Lung (tissue), 12 donors: ENCODE measurements around the gene SACS. TPM values are rescaled to one million over a fixed set of nuclear protein-coding genes. Genes with fewer than 3 reads are reported as not detected.
A peak's percentile ranks its signal among the peaks of the same experiment; 100 is the strongest.

Source experiments
- ATAC-seq: fragments of 200-7000 bp; cut with Tn5 transposase; one replicate; pipeline ENCODE4 v1.9.1; 2020; ENCODE audit warnings: moderate number of reproducible peaks; ENCODE audit not compliant: insufficient read depth, low FRiP score
- DNase-seq, 3 donors: peaks; one replicate each; pipeline ENCODE4 v3.0.0-alpha.2; 2013 to 2017
- H3K27ac ChIP-seq, 2 donors: one replicate each; pipeline ENCODE4 v1.5.1; 2013; ENCODE audit warnings: mild to moderate bottlenecking in 2 of 2, moderate library complexity in 2 of 2, control low read depth in 1 of 2, inconsistent platforms in 1 of 2, low read depth in 1 of 2, low read length in 1 of 2
- H3K27me3 ChIP-seq, 3 donors: one replicate each; pipeline ENCODE4 v1.5.1; 2013; ENCODE audit warnings: low read length in 2 of 3; ENCODE audit not compliant: control insufficient read depth in 3 of 3, insufficient read depth in 3 of 3
- H3K36me3 ChIP-seq, 4 donors: one replicate each; pipeline ENCODE4 v1.5.1; 2013; ENCODE audit warnings: low read length in 4 of 4, mild to moderate bottlenecking in 1 of 4, moderate library complexity in 1 of 4; ENCODE audit not compliant: control insufficient read depth in 4 of 4, insufficient read depth in 4 of 4
- H3K4me1 ChIP-seq, 5 donors: one replicate each; pipeline ENCODE4 v1.5.1; 2013; ENCODE audit warnings: low read length in 5 of 5, mild to moderate bottlenecking in 2 of 5, moderate library complexity in 1 of 5; ENCODE audit not compliant: control insufficient read depth in 5 of 5, insufficient read depth in 5 of 5
- H3K4me3 ChIP-seq: one replicate; pipeline ENCODE4 v1.5.1; 2013; ENCODE audit warnings: mild to moderate bottlenecking, control low read depth, moderate library complexity
- H3K9ac ChIP-seq, 2 donors: one replicate each; pipeline ENCODE4 v1.5.1; 2013; ENCODE audit warnings: low read length in 2 of 2, control low read depth in 1 of 2; ENCODE audit not compliant: insufficient read depth in 1 of 2
- H3K9me3 ChIP-seq, 4 donors: one replicate each; pipeline ENCODE4 v1.5.1; 2013; ENCODE audit warnings: low read length in 3 of 4, mild to moderate bottlenecking in 1 of 4, moderate library complexity in 1 of 4; ENCODE audit not compliant: control insufficient read depth in 4 of 4, insufficient read depth in 3 of 4
- CTCF ChIP-seq: IDR thresholded peaks from 2 replicates; pipeline ENCODE4 v1.5.1; 2012; ENCODE audit warnings: mild to moderate bottlenecking; ENCODE audit errors: control extremely low read depth, extremely low read depth
- WGBS, 2 donors: extraction: QIAGEN DNeasy Blood & Tissue Kit; methylation state at CpG; one replicate each; pipeline ENCODE4 v1.1.7; 2013; 5-methylcytosine and 5-hydroxymethylcytosine counted together
- polyA plus RNA-seq, 2 donors: library from polyadenylated mRNA; stranded (reverse); fragments of 200-250 nt; gene quantifications; one replicate each; pipeline ENCODE4 v1.2.1, GENCODE V29; 2013
- total RNA-seq, 2 donors: library from RNA; depleted of rRNA in 1 of 2; stranded (reverse); fragments of >200 nt in 1 of 2; gene quantifications; one replicate each; pipeline ENCODE4 v1.2.1, GENCODE V29; 2014 to 2021
- donor health status: control.
- donor health status: control.
- donor health status: Bipolar disorder and iron deficiency.
- donor health status: healthy.
- donor health status: DM: yes; HTN: yes; CAD: no.

The SACS gene
- total and polyA plus RNA-seq, 4 donors, result 2.5 to 21.7 (median 7.0) TPM

DNA sequence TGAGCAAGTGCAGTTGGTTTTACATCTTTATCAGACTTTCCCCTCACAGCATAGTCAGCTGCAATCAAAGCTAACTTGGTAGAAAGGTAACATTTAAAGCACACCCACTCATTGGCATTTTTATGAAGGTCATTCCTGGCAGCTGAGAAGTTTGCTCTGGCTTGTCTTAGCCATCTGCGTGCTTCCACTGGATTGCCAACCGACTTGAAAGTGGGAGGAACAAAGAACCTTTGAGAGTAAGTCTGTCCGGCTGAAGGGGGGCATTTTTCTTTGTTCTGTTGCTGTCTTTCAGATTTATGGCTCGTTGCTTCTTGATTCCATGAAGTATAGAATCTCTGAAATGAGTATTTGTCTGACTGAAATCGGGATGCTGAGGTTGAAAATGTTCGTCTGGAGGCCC, 103.1 kb downstream of the SACS start:
- TF ChIP-seq CTCF, result no peak
- no peak for ATAC-seq
- peaks cover 0 to 14% (median 6%) of the 10 kb centered on the region in 4 donors for H3K36me3 ChIP-seq
- H3K9me3 ChIP-seq, result peaks cover 0 to 11% (median 7%) of the 10 kb centered on the region in 4 donors
- H3K9ac ChIP-seq, result no peak overlapping the region
- H3K27me3 ChIP-seq, result no peaks in the 10 kb centered on the region
- H3K4me1 ChIP-seq, result no peaks in the 10 kb centered on the region
- 93 to 94% methylated on average over 6 of the region's 6 CpGs for WGBS, 2 donors
- no peak overlapping the region for H3K4me3 ChIP-seq
- no peak for DNase-seq
- no peak overlapping the region for H3K27ac ChIP-seq

DNA sequence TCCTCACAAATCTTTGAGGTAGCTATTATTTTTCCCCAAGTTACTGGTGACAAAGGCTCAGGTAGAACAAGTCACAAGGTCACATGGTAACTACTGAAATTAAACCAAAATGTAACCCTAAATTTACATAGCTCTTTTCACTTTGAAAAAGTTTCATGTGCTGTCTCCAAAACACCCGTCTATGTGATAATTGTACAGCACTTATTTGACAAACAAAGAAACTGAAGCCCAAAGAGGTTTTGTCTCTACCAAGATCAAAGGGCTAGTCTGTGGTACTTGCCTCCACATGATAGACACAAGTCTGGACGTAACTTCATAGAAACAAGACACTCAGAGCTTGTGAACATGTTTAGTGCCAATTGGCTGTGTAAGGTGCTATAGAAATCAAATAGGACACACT, 108.3 kb downstream of the SACS start:
- DNase-seq (no peak), ATAC-seq (no peak)
- TF ChIP-seq CTCF, result no peak
- H3K9me3 ChIP-seq, result no peaks in the 10 kb centered on the region
- no peak overlapping the region for H3K9ac ChIP-seq
- H3K27me3 ChIP-seq, result no peaks in the 10 kb centered on the region
- H3K4me1 ChIP-seq, result peaks cover 0 to 9% (median 0%) of the 10 kb centered on the region in 5 donors
- H3K27ac ChIP-seq, result no peak overlapping the region
- 75 to 81% methylated on average over 2 of the region's 2 CpGs for WGBS, 2 donors
- H3K36me3 ChIP-seq, result peaks cover 0 to 4% (median 0%) of the 10 kb centered on the region in 4 donors
- no peak overlapping the region for H3K4me3 ChIP-seq

DNA sequence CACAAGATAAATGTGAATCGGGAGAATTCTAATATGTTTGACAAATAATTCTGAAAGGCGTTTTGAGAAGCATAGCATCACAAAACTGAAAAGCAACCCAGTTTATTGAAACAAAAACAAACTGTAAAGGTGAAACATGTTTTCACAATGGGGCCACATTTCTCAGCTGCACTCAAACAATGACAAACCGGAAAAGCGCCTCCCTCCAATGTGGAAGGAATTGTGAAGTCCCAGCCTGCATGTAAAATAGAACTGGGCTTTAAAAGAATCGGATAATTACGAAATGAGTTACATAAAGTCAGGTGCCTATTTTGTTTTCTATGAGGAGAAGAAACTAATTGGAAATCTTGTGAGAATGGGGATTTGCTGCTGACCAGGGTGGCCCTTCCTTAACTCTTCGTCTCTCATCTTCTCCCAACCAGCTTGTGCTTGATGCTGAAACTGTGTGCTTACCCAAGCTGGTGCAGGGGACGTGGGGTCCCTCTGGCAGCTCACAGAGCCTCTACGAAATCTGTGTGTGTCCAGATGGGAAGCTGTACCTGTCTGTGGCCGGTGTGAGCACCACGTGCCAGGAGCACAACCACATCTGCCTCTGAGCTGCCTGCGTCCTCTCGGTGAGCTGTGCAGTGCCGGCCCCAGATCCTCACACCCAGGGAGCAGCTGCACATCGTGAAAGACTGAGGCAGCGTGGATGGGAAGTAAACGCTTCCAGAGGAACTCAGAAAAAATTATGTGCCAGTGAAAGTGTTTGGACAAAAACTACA, 109.4 kb downstream of the SACS start:
- Histone ChIP-seq H3K36me3 (peaks cover 0 to 4% (median 0%) of the 10 kb centered on the region in 4 donors), H3K27ac (no peak overlapping the region), H3K4me1 (peaks cover 0 to 9% (median 0%) of the 10 kb centered on the region in 5 donors), H3K9ac (no peak overlapping the region), H3K9me3 (no peaks in the 10 kb centered on the region), H3K27me3 (no peaks in the 10 kb centered on the region), H3K4me3 (no peak overlapping the region)
- no peak for TF ChIP-seq CTCF
- WGBS, 2 donors, result 64 to 69% methylated on average over 17 of the region's 17 CpGs
- ATAC-seq, result no peak
- DNase-seq, result peak; percentile 15 to 28 (median 24)
